Activated CD4-positive, alpha-beta T cell treated with anti-CD3 and anti-CD28 coated beads, Interleukin-2, amount 50 U/mL, for 1 hour (primary cell): Measurements from ENCODE around the gene METTL9.
"Not testable (repeated sequence)": the region's sequence is repeated elsewhere in the genome, so short reads cannot be mapped to it uniquely, and the experiment has no call there.

Experiments
- DNase-seq: peaks from one replicate; pipeline ENCODE4 v3.0.0-alpha.2; 2020

The METTL9 gene

DNA sequence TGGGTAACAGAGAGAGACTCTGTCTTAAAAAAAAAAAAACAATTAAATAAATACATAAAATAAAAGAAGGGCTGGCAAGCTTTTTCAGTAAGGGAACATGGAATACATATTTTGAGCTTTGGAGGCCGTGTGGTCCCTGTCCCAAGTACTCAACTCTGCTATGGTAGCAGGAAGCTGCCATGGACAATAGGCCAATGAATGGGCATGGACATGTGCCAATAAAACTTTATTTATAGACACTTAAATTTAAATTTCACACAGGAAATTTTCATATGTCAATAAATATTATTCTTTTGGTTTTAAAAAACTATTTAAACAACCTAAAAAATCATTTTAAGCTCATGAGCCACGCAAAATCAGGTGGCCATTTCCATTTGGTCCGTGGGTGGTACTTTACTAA is 68.2 kb downstream of the METTL9 start:
- no peak for DNase-seq

DNA sequence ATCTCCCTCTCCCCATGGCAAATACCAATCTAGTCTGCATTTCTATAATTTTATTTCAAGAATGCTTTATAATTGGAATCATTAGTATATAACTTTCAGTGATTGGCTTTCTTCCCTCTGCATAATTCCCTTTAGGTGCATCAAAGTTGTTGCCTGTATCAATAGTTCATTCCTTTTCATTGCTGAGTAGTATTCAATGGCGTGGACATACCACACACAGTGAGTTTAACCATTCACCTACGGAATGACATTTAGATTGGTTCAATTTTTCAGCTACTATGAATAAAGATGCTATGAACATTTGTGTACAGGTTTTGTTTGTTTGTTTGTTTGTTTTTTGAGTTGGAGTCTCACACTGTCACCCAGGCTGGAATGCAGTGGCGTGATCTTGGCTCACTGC is 74.1 kb downstream of the METTL9 start:
- no peak for DNase-seq

DNA sequence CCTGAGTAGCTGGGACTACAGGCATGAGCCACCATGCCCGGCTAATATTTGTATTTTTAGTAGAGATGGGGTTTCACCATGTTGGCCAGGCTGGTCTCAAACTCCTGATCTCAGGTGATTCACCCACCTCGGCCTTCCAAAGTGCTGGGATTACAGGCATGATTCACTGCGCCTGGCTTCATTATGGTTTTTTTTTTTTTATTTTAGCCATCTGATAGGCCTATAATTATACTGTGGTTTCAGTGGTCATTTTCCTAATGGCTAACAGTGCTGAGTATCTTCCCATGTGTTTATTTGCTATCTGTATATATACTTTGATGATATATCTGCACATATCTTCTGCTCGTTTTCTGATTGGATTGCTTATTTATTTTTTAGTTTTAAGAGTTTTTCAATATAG is 75.1 kb downstream of the METTL9 start:
- DNase-seq: not testable (repeated sequence)

DNA sequence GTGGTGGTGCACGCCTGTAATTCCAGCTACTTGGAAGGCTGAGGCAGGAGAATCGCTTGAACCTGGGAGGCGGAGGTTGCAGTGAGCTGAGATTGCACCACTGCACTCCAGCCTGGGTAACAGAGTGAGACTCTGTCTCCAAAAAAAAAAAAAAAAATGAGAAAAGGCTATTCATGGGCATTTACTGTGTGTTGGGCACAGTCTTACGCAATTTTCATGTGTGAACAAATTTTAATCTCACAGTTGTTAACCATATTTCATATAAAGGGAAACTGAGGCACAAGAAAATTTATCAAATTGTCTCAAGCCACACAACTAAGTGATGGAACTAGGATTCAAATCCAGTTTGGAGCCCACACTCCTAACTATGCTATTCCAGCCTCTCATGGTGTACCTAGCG is 81.3 kb downstream of the METTL9 start:
- DNase-seq: not testable (repeated sequence)

DNA sequence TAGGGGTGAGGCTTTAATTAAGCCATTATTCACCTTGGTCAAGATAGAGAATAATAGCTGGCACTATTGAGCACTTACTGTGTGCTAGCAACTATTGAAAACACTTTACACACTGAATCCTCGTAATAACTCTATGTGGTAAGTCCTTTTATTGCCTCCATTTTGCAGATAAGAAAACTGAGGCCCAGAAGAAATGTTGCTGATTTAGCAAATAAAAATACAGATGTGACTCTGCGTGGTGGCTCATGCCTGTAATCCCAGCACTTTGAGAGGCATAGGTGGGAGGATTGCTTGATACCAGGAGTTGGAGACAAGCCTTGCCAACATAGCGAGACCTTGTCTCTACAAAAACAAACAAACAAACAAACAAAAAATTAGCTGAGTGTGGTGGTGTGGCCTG is 83.8 kb downstream of the METTL9 start:
- DNase-seq: no peak

DNA sequence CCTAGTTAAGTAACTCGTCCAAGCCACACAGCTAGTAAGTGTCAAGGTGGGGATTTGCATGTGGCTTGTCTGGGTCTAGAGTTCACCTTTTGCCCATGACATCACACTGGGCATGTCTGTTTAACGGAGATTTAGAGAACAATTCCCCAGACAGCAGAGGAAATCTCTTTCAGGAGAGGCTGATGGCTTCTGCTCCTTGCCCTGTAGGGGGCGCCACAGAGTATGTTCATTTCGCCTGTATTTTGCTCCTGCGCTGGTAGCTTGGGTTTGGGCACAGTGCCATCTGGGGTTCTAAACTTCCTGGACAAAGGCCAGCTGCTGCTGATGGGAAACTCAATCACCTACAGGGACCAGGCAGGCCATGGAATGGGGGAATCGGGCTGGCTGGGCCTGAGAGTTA is 84.8 kb downstream of the METTL9 start:
- DNase-seq: peak; percentile 30

DNA sequence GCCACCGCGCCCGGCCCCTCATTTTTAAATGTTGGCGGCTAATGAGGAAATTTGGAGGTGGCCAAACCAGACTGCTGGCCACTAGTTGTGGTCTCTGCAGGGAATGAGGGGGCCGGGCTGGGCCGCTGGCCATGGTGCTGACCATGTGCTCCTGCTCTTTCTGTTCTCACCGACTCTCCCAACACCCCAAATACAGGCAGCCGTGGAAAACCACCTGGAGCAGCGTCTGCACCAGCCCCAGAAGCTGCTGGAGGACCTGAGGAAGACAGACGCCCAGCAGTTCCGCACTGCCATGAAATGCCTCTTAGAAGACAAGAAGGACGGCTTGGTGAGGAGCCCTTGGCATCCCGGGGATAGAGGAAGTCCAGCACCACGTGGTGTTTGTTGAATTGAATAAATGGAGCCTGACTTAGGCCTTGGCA is 85.7 kb downstream of the METTL9 start:
- no peak for DNase-seq

DNA sequence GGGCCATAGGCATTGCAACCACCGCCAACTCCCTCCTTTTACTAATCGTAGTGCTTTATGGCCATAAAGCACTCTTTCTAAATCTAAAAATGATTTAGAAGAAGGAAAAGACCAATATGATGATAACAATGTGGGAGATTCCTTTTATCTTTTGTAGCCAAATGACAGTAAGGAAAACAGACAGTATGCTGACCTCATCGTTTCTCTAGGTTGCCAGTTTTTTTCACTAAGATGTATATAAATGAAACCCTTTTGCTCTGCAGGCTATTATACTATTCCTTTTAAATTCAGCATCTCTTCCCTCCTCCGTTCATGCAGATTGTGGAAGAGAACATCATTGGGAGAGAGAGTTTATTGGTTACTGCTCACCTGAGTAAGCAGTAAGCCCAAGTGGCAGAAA is 89.7 kb downstream of the METTL9 start:
- no peak for DNase-seq

DNA sequence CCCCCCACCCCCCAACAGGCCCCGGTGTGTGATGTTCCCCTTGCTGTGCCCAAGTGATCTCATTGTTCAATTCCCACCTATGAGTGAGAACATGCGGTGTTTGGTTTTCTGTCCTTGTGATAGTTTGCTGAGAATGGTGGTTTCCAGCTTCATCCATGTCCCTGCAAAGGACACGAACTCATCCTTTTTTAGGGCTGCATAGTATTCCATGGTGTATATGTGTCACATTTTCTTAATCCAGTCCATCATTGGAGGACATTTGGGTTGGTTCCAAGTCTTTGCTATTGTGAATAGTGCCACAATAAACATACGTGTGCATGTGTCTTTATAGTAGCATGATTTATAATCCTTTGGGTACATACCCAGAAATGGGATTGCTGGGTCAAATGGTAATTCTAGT is 91.6 kb downstream of the METTL9 start:
- not testable (repeated sequence) for DNase-seq

DNA sequence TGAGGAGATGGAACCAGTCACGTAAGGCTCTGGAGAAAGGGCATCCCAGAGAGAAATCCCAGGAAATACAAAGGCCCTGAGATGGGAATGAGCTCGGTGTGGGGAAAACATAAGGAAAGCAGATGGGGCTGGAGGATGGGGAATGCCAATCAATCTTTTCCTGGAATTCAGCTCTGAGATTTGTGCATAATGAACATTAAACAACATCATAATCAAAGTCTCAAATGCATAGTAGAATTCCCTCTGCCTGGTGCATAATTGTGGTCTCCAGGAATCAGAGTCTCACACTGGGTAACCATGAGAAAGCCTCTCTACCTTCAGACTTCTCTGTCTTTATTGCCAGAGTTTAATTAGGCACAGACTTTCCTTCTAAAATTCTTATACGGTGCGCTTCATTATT is 95.2 kb downstream of the METTL9 start:
- DNase-seq: no peak

DNA sequence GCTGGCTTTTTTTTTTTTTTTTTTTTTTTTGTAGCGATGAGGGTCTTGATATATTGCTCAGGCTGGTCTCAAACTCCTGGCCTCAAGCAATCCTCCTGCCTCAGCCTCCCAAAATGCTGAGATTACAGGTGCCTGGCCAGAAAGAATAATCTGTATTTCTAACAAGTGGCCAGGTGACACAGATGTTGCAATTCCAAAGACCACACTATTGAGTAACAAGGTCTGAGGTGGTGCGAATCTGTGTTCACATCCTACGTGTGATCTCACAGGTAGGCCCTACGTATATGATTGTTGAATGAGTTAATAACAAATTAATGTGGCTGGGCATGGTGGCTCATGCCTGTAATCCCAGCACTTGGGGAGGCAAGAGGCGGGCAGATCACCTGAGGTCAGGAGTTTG is 97.7 kb downstream of the METTL9 start:
- DNase-seq: no peak

DNA sequence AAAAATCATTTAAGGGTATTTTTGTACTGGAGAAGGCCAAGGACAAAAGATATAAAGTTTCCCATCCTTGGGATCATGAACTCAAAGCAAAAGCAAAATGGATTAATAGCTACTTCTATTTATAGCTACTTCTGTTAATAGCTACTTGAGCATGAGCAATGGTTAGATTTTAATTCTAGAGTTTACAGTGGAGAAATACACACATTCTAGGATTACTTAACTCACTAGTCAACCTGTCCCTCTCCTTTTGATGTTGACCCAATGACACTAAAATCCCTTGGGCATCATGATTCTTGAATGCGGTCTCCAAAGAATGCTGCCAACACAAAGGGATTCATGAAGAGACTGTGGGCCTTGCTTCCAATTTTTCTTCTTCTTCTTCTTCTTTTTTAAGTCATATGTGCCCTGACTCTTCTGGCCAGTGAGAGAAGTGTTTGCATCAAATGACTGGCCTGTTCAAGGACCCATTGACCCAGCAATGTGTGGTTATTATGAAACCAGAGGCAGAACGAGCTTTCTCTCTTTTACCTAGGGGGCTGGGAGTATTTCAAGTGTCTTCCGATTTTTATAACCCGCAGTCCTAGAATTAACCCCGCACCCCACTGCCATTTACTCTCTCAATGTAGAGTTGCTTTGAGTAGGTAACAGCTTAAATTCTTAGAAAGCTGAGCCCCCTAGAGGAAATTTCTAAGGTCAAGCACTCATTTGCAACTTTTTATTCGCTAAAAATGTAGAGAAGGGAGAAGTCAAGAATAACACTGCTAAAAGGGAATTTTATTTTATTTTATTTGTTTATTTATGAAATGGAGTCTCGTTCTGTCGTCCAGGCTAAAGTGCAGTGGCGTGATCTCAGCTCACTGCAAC is 99.0 kb downstream of the METTL9 start:
- no peak for DNase-seq

DNA sequence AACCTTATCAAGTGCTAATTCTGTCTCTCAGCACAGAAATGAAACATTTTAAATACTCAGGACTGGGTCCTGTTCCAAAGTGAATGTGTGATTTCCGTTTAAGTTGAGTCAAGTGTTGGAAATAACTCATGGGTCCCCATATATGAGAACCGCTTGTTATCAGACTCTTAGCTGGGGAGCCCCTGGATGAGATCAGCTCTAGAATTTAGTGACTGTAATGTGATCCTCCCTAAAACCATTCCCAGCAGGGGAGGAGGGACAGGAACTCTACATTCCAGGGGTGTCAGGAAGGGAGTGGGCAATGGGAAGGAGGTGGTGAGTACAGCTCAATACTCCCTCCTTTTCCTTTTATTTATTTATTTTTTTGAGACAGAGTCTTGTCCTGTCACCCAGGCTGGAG is 101.9 kb downstream of the METTL9 start:
- no peak for DNase-seq

DNA sequence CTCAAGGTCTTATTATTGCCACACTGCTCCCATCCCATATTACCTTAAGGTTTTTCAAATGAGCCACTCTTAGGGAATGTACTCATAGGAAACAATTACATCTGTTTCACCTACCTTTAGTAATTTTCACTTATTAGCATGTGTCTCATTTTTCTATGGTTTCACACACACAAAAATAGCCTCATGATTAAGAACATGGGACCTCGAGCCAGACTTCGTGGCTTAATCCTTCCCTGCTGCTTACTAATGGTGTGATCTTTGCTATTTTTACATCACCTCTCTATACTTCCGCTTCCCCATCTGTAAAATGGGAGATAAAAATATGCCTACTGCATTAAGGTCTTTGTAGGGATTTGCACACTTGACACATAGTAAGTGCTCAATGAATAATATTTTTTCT is 102.9 kb downstream of the METTL9 start:
- DNase-seq: no peak

DNA sequence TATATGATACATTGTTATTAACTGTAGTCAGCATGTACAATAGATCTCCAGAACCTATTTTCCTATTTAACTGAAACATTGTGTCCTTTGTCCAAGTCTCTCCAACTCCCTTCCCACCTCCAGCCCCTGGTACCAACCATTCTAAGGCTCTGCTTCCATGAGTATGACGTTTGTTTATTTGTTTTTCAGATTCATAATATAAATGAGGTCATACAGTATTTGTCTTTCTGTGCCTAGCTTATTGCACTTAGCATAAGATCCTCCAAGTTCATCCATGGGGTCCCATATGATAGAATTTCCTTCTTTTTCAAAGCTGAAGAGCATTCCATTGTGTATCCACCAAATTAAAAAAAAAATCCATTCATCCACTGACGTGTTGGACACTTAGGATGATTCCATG is 103.8 kb downstream of the METTL9 start:
- DNase-seq: no peak

DNA sequence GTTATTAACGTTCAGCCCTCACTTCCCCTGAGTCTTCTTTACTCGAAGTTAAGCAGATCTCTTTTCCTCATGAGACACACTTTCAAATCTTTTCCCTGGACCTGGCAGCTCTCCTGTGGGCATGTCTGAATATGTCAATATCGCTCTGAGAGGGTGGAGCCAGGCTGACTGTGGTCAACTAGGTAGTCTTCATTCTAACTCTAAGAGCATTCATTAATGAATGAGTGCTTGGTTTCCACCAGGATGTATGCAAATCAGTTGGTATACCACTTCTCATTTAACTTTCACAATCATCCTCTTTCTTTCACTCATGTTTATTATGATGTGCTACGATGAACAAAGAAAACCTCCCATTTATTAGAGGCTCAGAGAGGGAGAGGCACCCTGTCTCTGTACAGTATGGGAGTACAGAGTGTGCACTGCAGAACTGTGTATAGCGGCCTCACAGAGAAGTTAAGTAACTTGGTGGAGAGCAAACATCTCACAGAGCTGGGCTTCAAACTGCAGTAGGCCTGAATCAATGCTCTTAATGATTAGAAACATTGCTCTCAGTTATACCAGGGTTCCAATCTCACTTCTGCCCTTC is 104.3 kb downstream of the METTL9 start:
- DNase-seq: no peak

DNA sequence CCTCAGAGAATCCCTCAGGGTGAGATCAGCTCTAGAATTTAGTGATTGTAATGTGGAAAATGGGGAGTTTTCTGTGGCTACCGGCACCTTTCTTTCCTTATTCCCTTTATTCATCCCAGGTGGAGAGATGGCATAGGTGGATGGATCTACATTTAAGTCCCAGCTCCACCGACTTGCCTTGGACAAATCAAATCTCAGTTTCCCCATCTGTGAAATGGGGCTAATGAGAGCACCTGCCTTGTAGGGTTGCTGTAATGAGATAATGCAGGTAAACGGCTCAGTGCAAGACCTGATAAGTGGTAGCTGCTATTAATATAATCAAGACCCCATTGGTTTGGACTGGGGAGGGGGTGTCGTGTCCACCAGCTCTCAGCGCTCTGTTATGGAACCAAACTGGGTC is 104.9 kb downstream of the METTL9 start:
- no peak for DNase-seq

DNA sequence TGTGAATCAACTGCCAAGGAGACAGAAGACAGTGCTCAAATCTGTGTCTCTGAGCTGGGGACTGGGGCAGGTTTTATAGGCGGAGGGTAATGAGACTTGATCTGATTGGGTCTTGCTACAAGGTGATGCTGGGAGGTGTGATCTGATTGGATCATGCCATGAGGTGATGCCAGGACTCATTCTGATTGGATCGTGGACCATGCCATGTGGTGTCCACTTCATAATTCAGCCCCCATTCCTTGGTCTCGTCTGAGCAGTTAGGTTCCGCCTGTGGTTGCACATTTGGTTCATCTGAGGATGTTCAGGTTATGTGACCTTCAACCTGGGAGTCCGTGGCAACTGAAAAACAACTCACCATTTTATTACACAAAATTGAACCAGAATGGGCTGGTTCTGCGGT is 105.4 kb downstream of the METTL9 start:
- no peak for DNase-seq
